HCT116 (cell line): ENCODE data around the gene ESPN. TPM values are rescaled to one million over a fixed set of nuclear protein-coding genes. Genes with fewer than 3 reads are reported as not detected.

Source experiments
- ATAC-seq: fragments of 200-7000 bp; cut with Tn5 transposase; 2 replicates; pipeline ENCODE4 v1.9.1; 2020; ENCODE audit warnings: mild to moderate bottlenecking, moderate library complexity
- BruUV-seq: library from RNA; stranded (reverse); fragments of 400-500 nt; replicated peaks from 2 replicates; lab custom pipeline; 2021; lab: Mats Ljungman, UMichigan
- CTCF ChIA-PET: fragments of 300-600 bp; sonication (Branson Sonifier 250); formaldehyde crosslinking; loops from one replicate; lab custom pipeline; 2021; ENCODE audit warnings: antibody characterized with exemption; lab: Charles Lee
- POLR2A ChIA-PET: fragments of 300-600, 350-600 bp; sonication (Branson Sonifier 250); formaldehyde crosslinking; loops from one replicate; lab custom pipeline; 2021; ENCODE audit warnings: antibody characterized with exemption; lab: Charles Lee
- RAD21 ChIA-PET, 2 experiments: fragments of 300-600 bp; sonication (Branson Sonifier 250); formaldehyde crosslinking; loops; one replicate each; lab custom pipeline; 2023; ENCODE audit warnings: low total read pairs in 2 of 2; ENCODE audit not compliant: uncharacterized antibody in 2 of 2, unreplicated experiment in 2 of 2, low non-redundant PET in 1 of 2; lab: Charles Lee
- DNase-seq: peaks from one replicate; pipeline ENCODE4 v3.0.0-alpha.2; 2010; ENCODE audit warnings: low read depth, low spot score
- H2AFZ ChIP-seq: fragments of 200-600 bp; shearing (Covaris generic), sonication (generic); 2 replicates; pipeline ENCODE4 v1.6.1; 2017; ENCODE audit warnings: low read depth, mixed run types, mixed read lengths, antibody characterized with exemption, low read length; ENCODE audit not compliant: poor library complexity, severe bottlenecking
- H3K27ac ChIP-seq: 2 replicates; pipeline ENCODE4 v1.5.1; 2012; ENCODE audit warnings: low read depth, low read length
- H3K27me3 ChIP-seq: fragments of 200-600 bp; sonication (generic); 2 replicates; pipeline ENCODE4 v1.6.1; 2016; ENCODE audit warnings: mixed run types, low read length, mixed read lengths; ENCODE audit not compliant: insufficient read depth
- H3K36me3 ChIP-seq, 2 experiments: fragments of 200-500 bp in 1 of 2; fragments of 200-600 bp in 1 of 2; sonication (Bioruptor generic) in 1 of 2; sonication (generic) in 1 of 2; 2 replicates each; pipeline versions ENCODE4 v1.5.1 to v1.6.1; 2014 to 2016; ENCODE audit warnings: low read length in 2 of 2, inconsistent platforms in 1 of 2, mixed read lengths in 1 of 2, mixed run types in 1 of 2; ENCODE audit not compliant: insufficient read depth in 2 of 2, control insufficient read depth in 1 of 2
- H3K4me1 ChIP-seq, 2 experiments: fragments of 200-600 bp in 1 of 2; sonication (generic) in 1 of 2; 2 replicates each; pipeline versions ENCODE4 v1.5.1 to v1.6.1; 2012 to 2017; ENCODE audit warnings: low read length in 2 of 2, inconsistent platforms in 1 of 2, mild to moderate bottlenecking in 1 of 2, mixed read lengths in 1 of 2, mixed run types in 1 of 2, moderate library complexity in 1 of 2; ENCODE audit not compliant: insufficient read depth in 2 of 2, control insufficient read depth in 1 of 2
- H3K4me2 ChIP-seq: fragments of 200-600 bp; sonication (generic); 2 replicates; pipeline ENCODE4 v1.6.1; 2017; ENCODE audit warnings: mixed run types, low read length, mixed read lengths
- H3K4me3 ChIP-seq, 2 experiments: fragments of 200-600 bp in 1 of 2; sonication (generic) in 1 of 2; replicated peaks in 1 of 2; 2 replicates each; pipeline ENCODE4 v1.5.1; 2011 to 2016; ENCODE audit warnings: low read length in 2 of 2, control low read depth in 1 of 2, low read depth in 1 of 2, mild to moderate bottlenecking in 1 of 2, mixed read lengths in 1 of 2, mixed run types in 1 of 2
- H3K79me2 ChIP-seq: fragments of 200-600 bp; sonication (generic); 2 replicates; pipeline ENCODE4 v1.6.1; 2017; ENCODE audit warnings: mild to moderate bottlenecking, mixed run types, low read length, moderate library complexity, mixed read lengths; ENCODE audit not compliant: insufficient read depth
- H3K9ac ChIP-seq: fragments of 200-600 bp; sonication (generic); 2 replicates; pipeline ENCODE4 v1.6.1; 2016; ENCODE audit warnings: low read length, mixed read lengths
- H3K9me2 ChIP-seq: fragments of 200-600 bp; sonication (generic), shearing (Covaris generic); 2 replicates; pipeline ENCODE4 v1.6.1; 2017; ENCODE audit warnings: mixed run types, mild to moderate bottlenecking, moderate library complexity; ENCODE audit not compliant: insufficient read depth
- H3K9me3 ChIP-seq, 2 experiments: fragments of 200-500 bp in 1 of 2; fragments of 200-600 bp in 1 of 2; sonication (Bioruptor generic) in 1 of 2; sonication (generic) in 1 of 2; 2 replicates each; pipeline ENCODE4 v1.6.1; 2014 to 2017; ENCODE audit warnings: low read length in 2 of 2, mixed read lengths in 2 of 2, inconsistent platforms in 1 of 2, low read depth in 1 of 2, mild to moderate bottlenecking in 1 of 2, mixed run types in 1 of 2, moderate library complexity in 1 of 2; ENCODE audit not compliant: control insufficient read depth in 1 of 2, insufficient read depth in 1 of 2
- H4K20me1 ChIP-seq: fragments of 200-600 bp; sonication (generic), shearing (Covaris generic); 2 replicates; pipeline ENCODE4 v1.6.1; 2017; ENCODE audit warnings: mixed run types, mild to moderate bottlenecking, moderate library complexity; ENCODE audit not compliant: insufficient read depth
- CEBPB ChIP-seq: IDR thresholded peaks from 2 replicates; pipeline ENCODE4 v1.6.1; 2012; ENCODE audit warnings: low read depth
- EGR1 ChIP-seq: IDR thresholded peaks from 2 replicates; pipeline ENCODE4 v1.6.1; 2012; ENCODE audit warnings: low read depth
- ELF1 ChIP-seq: IDR thresholded peaks from 2 replicates; pipeline ENCODE4 v1.6.1; 2012; ENCODE audit warnings: low read depth, borderline replicate concordance
- EZH2 ChIP-seq: fragments of 200-600 bp; sonication (generic); IDR thresholded peaks from 2 replicates; pipeline ENCODE4 v1.6.1; 2017; ENCODE audit warnings: antibody characterized with exemption, mixed run types
- EZH2phosphoT487 ChIP-seq: fragments of 200-600 bp; IDR thresholded peaks from 2 replicates; pipeline ENCODE4 v1.6.1; 2018; ENCODE audit warnings: antibody characterized with exemption, borderline replicate concordance
- FOSL1 ChIP-seq: IDR thresholded peaks from 2 replicates; pipeline ENCODE4 v1.6.1; 2012; ENCODE audit warnings: low read depth
- MAX ChIP-seq: IDR thresholded peaks from 2 replicates; pipeline ENCODE4 v1.6.1; 2012
- POLR2A ChIP-seq: IDR thresholded peaks from 2 replicates; pipeline ENCODE4 v1.7.0; 2011; ENCODE audit warnings: borderline replicate concordance; ENCODE audit not compliant: insufficient read depth, insufficient read length; ENCODE audit errors: extremely low read depth
- REST ChIP-seq: IDR thresholded peaks from 2 replicates; pipeline ENCODE4 v1.6.1; 2012; ENCODE audit warnings: low read depth
- SIN3A ChIP-seq: IDR thresholded peaks from 2 replicates; pipeline ENCODE4 v1.6.1; 2012; ENCODE audit warnings: low read depth
- SRF ChIP-seq: IDR thresholded peaks from 2 replicates; pipeline ENCODE4 v1.6.1; 2012; ENCODE audit warnings: low read depth
- TCF7L2 ChIP-seq: IDR thresholded peaks from 2 replicates; pipeline ENCODE4 v1.7.0; 2011; ENCODE audit warnings: borderline replicate concordance, inconsistent platforms; ENCODE audit not compliant: insufficient read depth, insufficient read length; ENCODE audit errors: extremely low read depth
- ZFX ChIP-seq: fragments of 450-650 bp; IDR thresholded peaks from 2 replicates; pipeline ENCODE4 v1.6.1; 2017
- ZNF274 ChIP-seq: fragments of 200-500 bp; sonication (Bioruptor generic); IDR thresholded peaks from 2 replicates; pipeline ENCODE4 v1.6.1; 2014; ENCODE audit warnings: mild to moderate bottlenecking, low read depth, low read length, inconsistent platforms
- intact Hi-C: fragments of 100-400 bp; cut with micrococcal nuclease; formaldehyde crosslinking; loops from 2 replicates; pipeline ENCODE4 v1.10.0; 2022
- total RNA-seq: library from RNA; stranded (reverse); gene quantifications from one replicate; pipeline ENCODE4 v1.2.1, GENCODE V29; 2021; ENCODE audit not compliant: unreplicated experiment

The ESPN gene
- total RNA-seq, 1 experiment from 2014 or later: 114 TPM

GRCh38 chr1:6500544-6501278 is 76.1 kb downstream of the ESPN start:
- H4K20me1 ChIP-seq: no peaks in the 10 kb centered on the region
- H3K9me3 ChIP-seq: no peaks in the 10 kb centered on the region
- DNase-seq: no peak
- H3K79me2 ChIP-seq: no peaks in the 10 kb centered on the region
- POLR2A ChIA-PET: no interaction called here
- TF ChIP-seq TCF7L2 (no peak), SRF (no peak), MAX (no peak), SIN3A (no peak), REST (no peak), EGR1 (no peak), EZH2 (no peak), ZFX (no peak), FOSL1 (no peak), ZNF274 (no peak), EZH2phosphoT487 (no peak), POLR2A (no peak), ELF1 (no peak), CEBPB (no peak)
- TF ChIP-seq, all 23 proteins: peak for 0
- no peaks in the 10 kb centered on the region for H3K27me3 ChIP-seq
- no peak overlapping the region for H3K27ac ChIP-seq
- no peaks in the 10 kb centered on the region for H3K36me3 ChIP-seq
- no peak overlapping the region for H2AFZ ChIP-seq
- no peak for ATAC-seq
- H3K9ac ChIP-seq: no peak overlapping the region
- H3K9me2 ChIP-seq: no peaks in the 10 kb centered on the region
- no TSS peak for BruUV-seq
- ChIA-PET RAD21 (no interaction called here), CTCF (interaction anchor here (1.6 kb wide), 1 partner anchor 12 kb away, joined by 3 read pairs; no protein-coding TSS in a partner anchor)
- peaks cover 15 to 24% of the 10 kb centered on the region in 2 experiments for H3K4me1 ChIP-seq
- no peak overlapping the region for H3K4me3 ChIP-seq
- intact Hi-C loops: no loop called here
- H3K4me2 ChIP-seq: no peak overlapping the region
